Measurements from ENCODE around the gene TRIO. TPM values are rescaled to one million over a fixed set of nuclear protein-coding genes. Genes with fewer than 3 reads are reported as not detected.

TRIO gene
- total and polyA plus RNA-seq, 2 of the 8 experiments (the other 6 are each of a cell fraction or from before 2014, with no cell fraction given) = 35.1 to 69.1 TPM

- Histone ChIP-seq H4K20me1 (replicated peaks in 1 of 2; ENCODE audit: control insufficient read depth in 1 of 2, insufficient read depth in 2 of 2, low read length in 2 of 2) (peaks cover 33 to 39% of the 10 kb centered on the region in 2 experiments), H3K4me2 (ENCODE audit: insufficient read depth in 1 of 2, low read depth in 2 of 2, low read length in 2 of 2) (peak overlapping the region; percentile 100), H3K79me1 (ENCODE audit: low read depth, low read length) (peaks cover 22% of the 10 kb centered on the region), H2AK5ac (ENCODE audit: low read depth, low read length) (no peak overlapping the region), H2BK5ac (ENCODE audit: low read depth, low read length) (no peak overlapping the region), H3K9me3 (ENCODE audit: insufficient read depth in 2 of 2, low read depth in 1 of 2, low read length in 1 of 2) (no peaks in the 10 kb centered on the region), H3K23me2 (ENCODE audit: low read depth, low read length) (peaks cover 16% of the 10 kb centered on the region; the same call in 1 of the 2 replicates), H3K79me2 (ENCODE audit: control insufficient read depth in 1 of 2, insufficient read depth in 2 of 2, low read length in 2 of 2) (peaks cover 39 to 62% of the 10 kb centered on the region in 2 experiments), H2AFZ (ENCODE audit: low read length) (no peak overlapping the region), H3K4ac (replicated peaks; ENCODE audit: insufficient read length, low read depth, low read length) (no peak overlapping the region), H3K23ac (ENCODE audit: insufficient read length) (no peak overlapping the region), H3K36me3 (ENCODE audit: control insufficient read depth in 2 of 4, insufficient read depth in 4 of 4, low read length in 3 of 4) (no peaks in the 10 kb centered on the region), H4K5ac (ENCODE audit: insufficient read length, low read depth, low read length) (no peak overlapping the region), H2BK120ac (replicated peaks; ENCODE audit: low read depth, low read length) (no peak overlapping the region), H2BK20ac (ENCODE audit: low read length) (no peak overlapping the region), H3K9ac (replicated peaks in 1 of 4; ENCODE audit: extremely low read depth in 1 of 4, low read depth in 3 of 4, low read length in 3 of 4) (peak overlapping the region in 2 of 4 experiments; percentile 58 to 69; a peak in 3 of 7 replicates), H4K8ac (ENCODE audit: extremely low read depth, insufficient read depth, low read length) (no peak overlapping the region), H2BK12ac (ENCODE audit: low read depth, low read length) (peak overlapping the region; percentile 39; the same call in 1 of the 2 replicates), H2BK15ac (ENCODE audit: low read length) (no peak overlapping the region), H3K4me1 (replicated peaks in 1 of 4; ENCODE audit: control insufficient read depth in 3 of 4, insufficient read depth in 4 of 4, low read length in 3 of 4) (peaks cover 14 to 32% (median 24%) of the 10 kb centered on the region in 4 experiments), H3K4me3 (ENCODE audit: extremely low read depth in 1 of 4, insufficient read depth in 2 of 4, low read depth in 3 of 4, low read length in 4 of 4) (peak overlapping the region; percentile 88 to 98 (median 94)), H3K14ac (ENCODE audit: insufficient read length) (no peak overlapping the region), H3K18ac (ENCODE audit: extremely low read depth, low read length) (peak overlapping the region; percentile 19; the same call in 1 of the 2 replicates), H3K27me3 (replicated peaks in 1 of 4; ENCODE audit: control insufficient read depth in 3 of 4, extremely low read depth in 1 of 4, insufficient read depth in 3 of 4, low read length in 3 of 4) (peaks cover 0 to 2% (median 0%) of the 10 kb centered on the region in 4 experiments; a peak in 1 of 7 replicates), H3K27ac (ENCODE audit: low read depth, low read length) (no peak overlapping the region), H3K56ac (replicated peaks; ENCODE audit: insufficient read length, low read depth, low read length) (no peak overlapping the region), H4K91ac (replicated peaks; ENCODE audit: insufficient read length, low read length) (no peak overlapping the region)
- FAIRE-seq = no peak
- ChIA-PET CTCF (ENCODE audit: partially characterized antibody) (interaction anchor here (0.7 to 1.5 kb wide), 3 partner anchors 37 to 125 kb away, joined by 3 to 10 read pairs (median 3); no protein-coding TSS in a partner anchor), POLR2A (ENCODE audit: partially characterized antibody) (interaction anchor here (0.8 to 1.6 kb wide), 2 partner anchors 14 to 99 kb away, joined by 3 to 4 read pairs; no protein-coding TSS in a partner anchor)
- 53% methylated on average over 13 of the region's 14 CpGs; no CpG with 5 or more reads in 1 of the 2 experiments for WGBS, 2 experiments (ENCODE audit: extremely low coverage in 1 of 2, insufficient coverage in 1 of 2, insufficient read length in 1 of 2, insufficient replicate concordance in 2 of 2, low coverage in 1 of 2, low lambda C conversion rate in 2 of 2, missing lambda C conversion rate in 1 of 2)
- DNase-seq (ENCODE audit: low read depth in 1 of 2, low spot score in 2 of 2) = no peak
- no peak for TF ChIP-seq CEBPB (IDR thresholded peaks at IDR 0.05; ENCODE audit: low read depth, low read length)
- TF ChIP-seq RFX5 (IDR thresholded peaks at IDR 0.05; ENCODE audit: borderline replicate concordance, low read depth, low read length) = no peak
- TF ChIP-seq CHD1 (IDR thresholded peaks at IDR 0.05; ENCODE audit: low read depth, low read length) = no peak
- TF ChIP-seq CTBP2 (IDR thresholded peaks at IDR 0.05; ENCODE audit: borderline replicate concordance, insufficient read depth, insufficient read length, low read length) = no peak
- no peak for TF ChIP-seq CREB1 (IDR thresholded peaks at IDR 0.05)
- TF ChIP-seq BRCA1 (IDR thresholded peaks at IDR 0.05; ENCODE audit: low read depth, low read length) = no peak
- TF ChIP-seq TEAD4 (IDR thresholded peaks at IDR 0.05; ENCODE audit: low read depth, low read length) = no peak
- TF ChIP-seq, protein P1, sequence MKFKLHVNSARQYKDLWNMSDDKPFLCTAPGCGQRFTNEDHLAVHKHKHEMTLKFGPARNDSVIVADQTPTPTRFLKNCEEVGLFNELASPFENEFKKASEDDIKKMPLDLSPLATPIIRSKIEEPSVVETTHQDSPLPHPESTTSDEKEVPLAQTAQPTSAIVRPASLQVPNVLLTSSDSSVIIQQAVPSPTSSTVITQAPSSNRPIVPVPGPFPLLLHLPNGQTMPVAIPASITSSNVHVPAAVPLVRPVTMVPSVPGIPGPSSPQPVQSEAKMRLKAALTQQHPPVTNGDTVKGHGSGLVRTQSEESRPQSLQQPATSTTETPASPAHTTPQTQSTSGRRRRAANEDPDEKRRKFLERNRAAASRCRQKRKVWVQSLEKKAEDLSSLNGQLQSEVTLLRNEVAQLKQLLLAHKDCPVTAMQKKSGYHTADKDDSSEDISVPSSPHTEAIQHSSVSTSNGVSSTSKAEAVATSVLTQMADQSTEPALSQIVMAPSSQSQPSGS (IDR thresholded peaks at IDR 0.05; ENCODE audit: low read length) = no peak
- no peak for TF ChIP-seq KDM4A (IDR thresholded peaks at IDR 0.05; ENCODE audit: low read depth, low read length, severe bottlenecking)
- no peak for TF ChIP-seq TAF1 (IDR thresholded peaks at IDR 0.05; ENCODE audit: low read depth, low read length)
These were observed 2.5 kb downstream of the TRIO start for GRCh38 chr5:14145435-14146334.
